HG02571 (cell line): ENCODE measurements around the gene EFS.

Experiments used
- ATAC-seq: cut with Tn5 transposase; IDR thresholded peaks from one replicate; pipeline ENCODE4 v1.9.1; 2021; ENCODE audit warnings: mild to moderate bottlenecking, moderate library complexity; ENCODE audit not compliant: unreplicated experiment

EFS gene

GRCh38 chr14:23307687-23308644, 57.0 kb downstream of the EFS start:
- no peak for ATAC-seq

GRCh38 chr14:23307146-23307530, 57.8 kb downstream of the EFS start:
- no peak for ATAC-seq

GRCh38 chr14:23306412-23307145, 58.4 kb downstream of the EFS start, which contains the start of gene BCL2L2:
TSS of gene BCL2L2 (plus strand) at chr14:23306833. CDS start at chr14:23307768, 935 bp downstream.
- no peak for ATAC-seq
